SIG-M5 (cell line): ENCODE data around the gene SLC25A17.
"Not testable (repeated sequence)": the region's sequence is repeated elsewhere in the genome, so short reads cannot be mapped to it uniquely, and the experiment has no call there.

Experiments used
- DNase-seq: peaks from one replicate; lab custom pipeline; 2025; lab: John Stamatoyannopoulos, UW

The SLC25A17 gene

GRCh38 chr22:40818192-40818746, 877 bp downstream of the SLC25A17 start:
- no peak for DNase-seq

GRCh38 chr22:40817737-40818136, 1.4 kb downstream of the SLC25A17 start:
- DNase-seq: no peak

GRCh38 chr22:40813912-40814315, 5.2 kb downstream of the SLC25A17 start:
- DNase-seq: no peak

- DNase-seq: no peak
Observed at GRCh38 chr22:40808018-40808841, 10.9 kb downstream of the SLC25A17 start.

GRCh38 chr22:40806711-40807110, 12.4 kb downstream of the SLC25A17 start:
- no peak for DNase-seq

- no peak for DNase-seq
Observed at GRCh38 chr22:40805699-40806203, 13.4 kb downstream of the SLC25A17 start.

- DNase-seq: no peak
Observed at GRCh38 chr22:40805239-40805638, 13.9 kb downstream of the SLC25A17 start.

GRCh38 chr22:40803321-40803720, 15.8 kb downstream of the SLC25A17 start:
- DNase-seq: no peak

GRCh38 chr22:40799008-40799407, 20.1 kb downstream of the SLC25A17 start:
- no peak for DNase-seq

- DNase-seq: no peak
Observed at GRCh38 chr22:40797427-40797826, 21.7 kb downstream of the SLC25A17 start.

GRCh38 chr22:40792451-40792850, 26.7 kb downstream of the SLC25A17 start:
- no peak for DNase-seq

- DNase-seq: no peak
Observed at GRCh38 chr22:40791241-40791640, 27.9 kb downstream of the SLC25A17 start.

- DNase-seq: no peak
Observed at GRCh38 chr22:40789131-40789530, 30.0 kb downstream of the SLC25A17 start.

- DNase-seq: no peak
Observed at GRCh38 chr22:40782521-40782920, 36.6 kb downstream of the SLC25A17 start.

- DNase-seq: not testable (repeated sequence)
Observed at GRCh38 chr22:40781749-40782148, 37.4 kb downstream of the SLC25A17 start.

- DNase-seq: no peak
Observed at GRCh38 chr22:40769761-40770160, 49.4 kb downstream of the SLC25A17 start.

GRCh38 chr22:40768206-40768605, 50.9 kb downstream of the SLC25A17 start:
- no peak for DNase-seq

- no peak for DNase-seq
Observed at GRCh38 chr22:40766956-40767355, 52.2 kb downstream of the SLC25A17 start.

GRCh38 chr22:40764763-40765441, 54.2 kb downstream of the SLC25A17 start:
- no peak for DNase-seq

GRCh38 chr22:40759294-40759840, 59.8 kb downstream of the SLC25A17 start:
- DNase-seq: no peak

- not testable (repeated sequence) for DNase-seq
Observed at GRCh38 chr22:40758851-40759250, 60.3 kb downstream of the SLC25A17 start.

GRCh38 chr22:40758390-40758789, 60.8 kb downstream of the SLC25A17 start:
- no peak for DNase-seq

- DNase-seq: no peak
Observed at GRCh38 chr22:40757071-40757470, 62.1 kb downstream of the SLC25A17 start.
